ENCODE results near the gene USP19. TPM values are rescaled to one million over a fixed set of nuclear protein-coding genes. Genes with fewer than 3 reads are reported as not detected.

Gene USP19
- total RNA-seq, 4 donors from 2014 or later = 42.9 to 96.0 (median 61.8) TPM

- Histone ChIP-seq H3K9me3 (no peaks in the 10 kb centered on the region), H3K4me1 (no peaks in the 10 kb centered on the region), H3K36me3 (no peaks in the 10 kb centered on the region), H3K27ac (no peak overlapping the region), H3K4me3 (no peak overlapping the region), H3K27me3 (no peaks in the 10 kb centered on the region)
- no peak for TF ChIP-seq POLR2A (IDR thresholded peaks at IDR 0.05)
- TF ChIP-seq, protein P1, sequence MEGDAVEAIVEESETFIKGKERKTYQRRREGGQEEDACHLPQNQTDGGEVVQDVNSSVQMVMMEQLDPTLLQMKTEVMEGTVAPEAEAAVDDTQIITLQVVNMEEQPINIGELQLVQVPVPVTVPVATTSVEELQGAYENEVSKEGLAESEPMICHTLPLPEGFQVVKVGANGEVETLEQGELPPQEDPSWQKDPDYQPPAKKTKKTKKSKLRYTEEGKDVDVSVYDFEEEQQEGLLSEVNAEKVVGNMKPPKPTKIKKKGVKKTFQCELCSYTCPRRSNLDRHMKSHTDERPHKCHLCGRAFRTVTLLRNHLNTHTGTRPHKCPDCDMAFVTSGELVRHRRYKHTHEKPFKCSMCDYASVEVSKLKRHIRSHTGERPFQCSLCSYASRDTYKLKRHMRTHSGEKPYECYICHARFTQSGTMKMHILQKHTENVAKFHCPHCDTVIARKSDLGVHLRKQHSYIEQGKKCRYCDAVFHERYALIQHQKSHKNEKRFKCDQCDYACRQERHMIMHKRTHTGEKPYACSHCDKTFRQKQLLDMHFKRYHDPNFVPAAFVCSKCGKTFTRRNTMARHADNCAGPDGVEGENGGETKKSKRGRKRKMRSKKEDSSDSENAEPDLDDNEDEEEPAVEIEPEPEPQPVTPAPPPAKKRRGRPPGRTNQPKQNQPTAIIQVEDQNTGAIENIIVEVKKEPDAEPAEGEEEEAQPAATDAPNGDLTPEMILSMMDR (IDR thresholded peaks at IDR 0.05) = no peak
- no peak for DNase-seq
These were observed 27.5 kb upstream of the USP19 start for GRCh38 chr3:49148159-49148558.

GRCh38 chr3:49140080-49140479 lies 19.5 kb upstream of the USP19 start:
- Histone ChIP-seq H3K4me3 (no peak overlapping the region), H3K4me1 (no peaks in the 10 kb centered on the region), H3K27me3 (no peaks in the 10 kb centered on the region), H3K27ac (no peak overlapping the region), H3K36me3 (no peaks in the 10 kb centered on the region), H3K9me3 (no peaks in the 10 kb centered on the region)
- TF ChIP-seq, protein P1 (IDR thresholded peaks at IDR 0.05) = no peak
- no peak for TF ChIP-seq POLR2A (IDR thresholded peaks at IDR 0.05)
- no peak for DNase-seq

DNA sequence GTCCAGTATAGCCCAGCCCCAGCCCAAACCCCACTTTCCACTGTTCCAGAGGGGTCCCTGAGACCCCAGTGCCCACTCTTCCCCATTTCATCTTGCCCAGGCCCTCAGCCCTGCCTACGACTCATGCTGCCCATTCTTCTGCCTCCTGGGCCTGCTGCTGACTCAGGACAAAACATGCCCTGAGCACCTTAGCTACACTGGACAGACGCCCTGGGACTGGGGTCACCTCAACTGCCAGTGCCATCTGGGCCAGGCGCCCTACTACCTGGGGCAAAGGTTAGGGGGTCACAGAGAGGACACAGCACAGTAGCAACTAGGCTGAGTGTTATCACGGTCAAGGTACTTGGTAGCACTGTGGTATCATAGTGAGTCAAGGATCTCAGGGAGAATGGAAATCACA lies 14.9 kb upstream of the USP19 start:
- no peaks in the 10 kb centered on the region for H3K27me3 ChIP-seq
- no peak for DNase-seq
- H3K4me3 ChIP-seq = no peak overlapping the region
- peaks cover 0 to 28% (median 0%) of the 10 kb centered on the region in 4 donors for H3K4me1 ChIP-seq
- TF ChIP-seq, protein P1 (IDR thresholded peaks at IDR 0.05) = no peak
- no peak for TF ChIP-seq POLR2A (IDR thresholded peaks at IDR 0.05)
- no peaks in the 10 kb centered on the region for H3K9me3 ChIP-seq
- peaks cover 0 to 7% (median 0%) of the 10 kb centered on the region in 3 donors for H3K36me3 ChIP-seq
- no peak overlapping the region for H3K27ac ChIP-seq

- DNase-seq = no peak
- TF ChIP-seq, protein P1 (IDR thresholded peaks at IDR 0.05) = no peak
- no peak for TF ChIP-seq POLR2A (IDR thresholded peaks at IDR 0.05)
- Histone ChIP-seq H3K36me3 (peaks cover 0 to 13% (median 0%) of the 10 kb centered on the region in 3 donors), H3K4me3 (no peak overlapping the region), H3K27me3 (no peaks in the 10 kb centered on the region), H3K9me3 (no peaks in the 10 kb centered on the region), H3K27ac (peak overlapping the region in 1 of 4 donors; percentile 21), H3K4me1 (peaks cover 0 to 36% (median 0%) of the 10 kb centered on the region in 4 donors)
These were observed 14.0 kb upstream of the USP19 start for GRCh38 chr3:49134471-49135265.

GRCh38 chr3:49133226-49133951 lies 12.8 kb upstream of the USP19 start:
- H3K4me1 ChIP-seq = peaks cover 0 to 37% (median 0%) of the 10 kb centered on the region in 4 donors
- no peaks in the 10 kb centered on the region for H3K27me3 ChIP-seq
- peak; percentile 25 to 86 (median 84) for DNase-seq
- TF ChIP-seq POLR2A (IDR thresholded peaks at IDR 0.05) = peak in 1 of 2 donors; percentile 43
- TF ChIP-seq, protein P1 (IDR thresholded peaks at IDR 0.05) = peak in 1 of 6 experiments; percentile 11
- H3K4me3 ChIP-seq = peak overlapping the region; percentile 37 to 66 (median 50)
- peak overlapping the region; percentile 64 to 87 (median 74) for H3K27ac ChIP-seq
- peaks cover 0 to 13% (median 0%) of the 10 kb centered on the region in 3 donors for H3K36me3 ChIP-seq
- no peaks in the 10 kb centered on the region for H3K9me3 ChIP-seq
